Caco-2 (cell line): ENCODE measurements around the gene CRP. TPM values are rescaled to one million over a fixed set of nuclear protein-coding genes. Genes with fewer than 3 reads are reported as not detected.

Experiments
- BruUV-seq: library from RNA; stranded (reverse); fragments of 400-500 nt; replicated peaks from 2 replicates; lab custom pipeline; 2021; lab: Mats Ljungman, UMichigan
- CTCF ChIA-PET: fragments of 300-600 bp; sonication (Branson Sonifier 250); formaldehyde crosslinking; loops from one replicate; lab custom pipeline; 2022; ENCODE audit warnings: antibody characterized with exemption; lab: Charles Lee
- POLR2A ChIA-PET: fragments of 300-600 bp; sonication (Branson Sonifier 250); formaldehyde crosslinking; loops from one replicate; lab custom pipeline; 2022; ENCODE audit warnings: antibody characterized with exemption; lab: Charles Lee
- DNase-seq, 2 experiments: peaks; one replicate each; pipeline versions ENCODE4 v3.0.0 to v3.0.0-alpha.2; 2020 to 2022
- H3K27me3 ChIP-seq: replicated peaks from 2 replicates; pipeline ENCODE4 v1.6.0; 2011; ENCODE audit warnings: low read length; ENCODE audit not compliant: control insufficient read depth, insufficient read depth
- H3K36me3 ChIP-seq: 2 replicates; pipeline ENCODE4 v1.5.1; 2011; ENCODE audit warnings: low read length; ENCODE audit not compliant: control insufficient read depth, insufficient read depth
- H3K4me1 ChIP-seq: fragments of 250-450 bp; sonication (Bioruptor Pico); 2 replicates; pipeline ENCODE4 v1.5.1; 2020; ENCODE audit warnings: mild to moderate bottlenecking
- H3K4me3 ChIP-seq: 2 replicates; pipeline ENCODE4 v1.5.1; 2011; ENCODE audit warnings: low read depth, mild to moderate bottlenecking, control low read depth, low read length
- H3K9me3 ChIP-seq: fragments of 250-450 bp; sonication (Bioruptor Pico); 2 replicates; pipeline ENCODE4 v1.5.1; 2020; ENCODE audit warnings: mild to moderate bottlenecking, moderate library complexity
- H3K27ac Mint-ChIP-seq: one replicate; pipeline ENCODE4 v1.8.0; 2022; ENCODE audit warnings: mixed read lengths; ENCODE audit not compliant: unreplicated experiment
- H3K27me3 Mint-ChIP-seq: one replicate; pipeline ENCODE4 v1.8.0; 2022; ENCODE audit warnings: mixed read lengths; ENCODE audit not compliant: insufficient read depth, unreplicated experiment
- H3K36me3 Mint-ChIP-seq: one replicate; pipeline ENCODE4 v1.8.0; 2022; ENCODE audit warnings: mild to moderate bottlenecking, mixed read lengths; ENCODE audit not compliant: insufficient read depth, unreplicated experiment
- H3K4me1 Mint-ChIP-seq: one replicate; pipeline ENCODE4 v1.8.0; 2022; ENCODE audit warnings: low read depth, mixed read lengths; ENCODE audit not compliant: unreplicated experiment
- H3K4me3 Mint-ChIP-seq: one replicate; pipeline ENCODE4 v1.8.0; 2022; ENCODE audit warnings: mild to moderate bottlenecking, moderate library complexity, mixed read lengths; ENCODE audit not compliant: unreplicated experiment
- H3K9me3 Mint-ChIP-seq: one replicate; pipeline ENCODE4 v1.8.0; 2022; ENCODE audit warnings: mixed read lengths; ENCODE audit not compliant: unreplicated experiment
- intact Hi-C: fragments of 100-400 bp; cut with micrococcal nuclease; formaldehyde crosslinking; loops from one replicate; pipeline ENCODE4 v1.10.0; 2022; ENCODE audit not compliant: unreplicated experiment
- total RNA-seq: library from RNA; stranded (reverse); gene quantifications from 2 replicates; pipeline ENCODE4 v1.2.3, GENCODE V29; 2022
- TF ChIP-seq, protein P1 (sequence below), 2 experiments: fragments of 200-600 bp in 1 of 2; IDR thresholded peaks; 1 replicate in 1 of 2; 2 replicates in 1 of 2; pipeline versions ENCODE4 v1.5.1 to v1.8.0; 2011 to 2022; ENCODE audit warnings: antibody characterized with exemption in 1 of 2, control low read depth in 1 of 2, inconsistent platforms in 1 of 2, low read depth in 1 of 2, low read length in 1 of 2, mild to moderate bottlenecking in 1 of 2, moderate library complexity in 1 of 2; ENCODE audit not compliant: insufficient read depth in 1 of 2, severe bottlenecking in 1 of 2, unreplicated experiment in 1 of 2

CRP gene
- total RNA-seq, 1 experiment from 2014 or later, result not detected

DNA sequence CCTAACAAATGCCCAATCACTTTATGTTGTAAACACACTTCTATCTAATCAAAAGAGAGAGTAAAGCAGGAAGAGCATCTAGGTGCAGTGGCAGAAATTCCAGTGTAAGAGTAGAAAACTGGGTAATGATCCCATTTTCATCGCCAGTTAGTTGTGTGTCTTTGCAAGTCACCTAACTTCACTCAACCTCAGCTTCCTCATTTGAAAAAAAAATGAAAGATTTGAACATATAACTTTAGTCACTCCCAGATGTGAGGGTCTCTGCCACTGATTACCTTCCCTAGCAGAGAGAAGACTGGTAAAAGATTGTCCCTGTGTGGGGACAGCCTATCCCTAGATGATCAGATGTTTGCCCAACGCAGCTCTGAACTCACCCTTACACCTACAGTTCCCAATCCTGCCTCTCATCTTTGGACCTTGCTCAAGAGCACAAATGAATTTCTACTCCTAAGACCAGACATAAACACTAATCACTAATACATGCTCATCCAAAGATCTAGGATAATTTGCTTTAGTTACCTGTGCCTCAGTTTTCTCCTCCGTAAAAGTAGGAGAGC, 41.1 kb upstream of the CRP start:
- Histone ChIP-seq H3K36me3 (no peaks in the 10 kb centered on the region), H3K4me1 (no peaks in the 10 kb centered on the region), H3K27me3 (no peaks in the 10 kb centered on the region), H3K9me3 (no peaks in the 10 kb centered on the region), H3K4me3 (no peak overlapping the region)
- TF ChIP-seq, protein P1, sequence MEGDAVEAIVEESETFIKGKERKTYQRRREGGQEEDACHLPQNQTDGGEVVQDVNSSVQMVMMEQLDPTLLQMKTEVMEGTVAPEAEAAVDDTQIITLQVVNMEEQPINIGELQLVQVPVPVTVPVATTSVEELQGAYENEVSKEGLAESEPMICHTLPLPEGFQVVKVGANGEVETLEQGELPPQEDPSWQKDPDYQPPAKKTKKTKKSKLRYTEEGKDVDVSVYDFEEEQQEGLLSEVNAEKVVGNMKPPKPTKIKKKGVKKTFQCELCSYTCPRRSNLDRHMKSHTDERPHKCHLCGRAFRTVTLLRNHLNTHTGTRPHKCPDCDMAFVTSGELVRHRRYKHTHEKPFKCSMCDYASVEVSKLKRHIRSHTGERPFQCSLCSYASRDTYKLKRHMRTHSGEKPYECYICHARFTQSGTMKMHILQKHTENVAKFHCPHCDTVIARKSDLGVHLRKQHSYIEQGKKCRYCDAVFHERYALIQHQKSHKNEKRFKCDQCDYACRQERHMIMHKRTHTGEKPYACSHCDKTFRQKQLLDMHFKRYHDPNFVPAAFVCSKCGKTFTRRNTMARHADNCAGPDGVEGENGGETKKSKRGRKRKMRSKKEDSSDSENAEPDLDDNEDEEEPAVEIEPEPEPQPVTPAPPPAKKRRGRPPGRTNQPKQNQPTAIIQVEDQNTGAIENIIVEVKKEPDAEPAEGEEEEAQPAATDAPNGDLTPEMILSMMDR (IDR thresholded peaks at IDR 0.05; ENCODE audit: insufficient read depth in 1 of 2, low read depth in 1 of 2, low read length in 1 of 2, severe bottlenecking in 1 of 2, unreplicated experiment in 1 of 2), result no peak
- ChIA-PET CTCF (no interaction called here), POLR2A (no interaction called here)
- no peaks in the 10 kb centered on the region for H3K27me3 Mint-ChIP-seq
- no peak for DNase-seq
- H3K9me3 Mint-ChIP-seq, result no peaks in the 10 kb centered on the region
- H3K27ac Mint-ChIP-seq, result no peak overlapping the region
- H3K4me1 Mint-ChIP-seq, result no peaks in the 10 kb centered on the region
- intact Hi-C loops, result no loop called here
- BruUV-seq, result no TSS peak
- H3K4me3 Mint-ChIP-seq, result no peak overlapping the region
- no peaks in the 10 kb centered on the region for H3K36me3 Mint-ChIP-seq

DNA sequence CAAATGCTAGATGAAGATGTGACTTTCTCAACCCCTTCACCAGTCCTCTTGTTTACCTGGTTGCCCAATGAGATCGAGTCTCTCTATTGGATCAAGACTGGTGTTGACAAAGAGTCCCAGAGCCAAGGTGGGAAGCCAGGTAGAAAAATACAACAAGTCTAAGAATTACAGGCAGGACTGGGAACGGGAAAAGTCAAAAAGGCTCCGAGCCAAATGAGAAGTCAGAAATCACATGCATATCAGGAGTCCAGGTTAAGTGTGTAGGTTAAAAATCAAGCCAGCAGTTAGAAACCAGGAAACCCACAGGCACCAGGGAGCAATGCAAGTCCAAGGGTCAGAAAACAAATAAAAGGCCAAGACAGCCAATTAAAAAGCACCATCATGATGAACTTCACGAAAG, 39.0 kb upstream of the CRP start:
- Histone ChIP-seq H3K36me3 (no peaks in the 10 kb centered on the region), H3K27me3 (no peaks in the 10 kb centered on the region), H3K4me1 (no peaks in the 10 kb centered on the region), H3K4me3 (no peak overlapping the region), H3K9me3 (no peaks in the 10 kb centered on the region)
- no TSS peak for BruUV-seq
- DNase-seq, result no peak
- Mint-ChIP-seq H3K4me1 (no peaks in the 10 kb centered on the region), H3K4me3 (no peak overlapping the region), H3K27ac (no peak overlapping the region), H3K9me3 (no peaks in the 10 kb centered on the region), H3K27me3 (no peaks in the 10 kb centered on the region), H3K36me3 (no peaks in the 10 kb centered on the region)
- TF ChIP-seq, protein P1 (IDR thresholded peaks at IDR 0.05; ENCODE audit: insufficient read depth in 1 of 2, low read depth in 1 of 2, low read length in 1 of 2, severe bottlenecking in 1 of 2, unreplicated experiment in 1 of 2), result no peak
- ChIA-PET POLR2A (no interaction called here), CTCF (no interaction called here)
- intact Hi-C loops, result no loop called here

DNA sequence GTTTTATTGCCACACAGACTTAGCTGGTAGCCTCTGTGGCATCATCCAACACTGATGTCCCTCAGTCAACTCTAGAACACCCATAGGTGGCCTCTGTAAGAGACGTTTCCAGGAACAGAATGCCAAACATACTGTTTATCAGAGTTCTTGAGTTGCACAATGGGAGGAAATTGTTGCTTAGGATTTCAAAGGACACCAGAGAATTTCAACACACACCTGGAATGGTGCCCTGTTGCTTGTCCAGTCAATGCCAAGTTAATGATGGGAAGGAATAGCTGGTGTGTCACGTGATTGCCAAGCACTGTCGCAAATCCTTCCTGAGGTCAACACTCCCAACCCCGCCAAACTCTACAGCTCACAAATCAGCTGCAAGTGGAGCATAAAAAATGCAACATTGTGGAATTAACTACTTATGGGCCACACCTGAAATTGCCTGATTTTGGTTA, 37.8 kb upstream of the CRP start:
- H3K9me3 Mint-ChIP-seq, result no peaks in the 10 kb centered on the region
- H3K27me3 Mint-ChIP-seq, result no peaks in the 10 kb centered on the region
- POLR2A ChIA-PET, result interaction anchor here (0.6 kb wide), 1 partner anchor 28 kb away, joined by 3 read pairs; no protein-coding TSS in a partner anchor
- H3K9me3 ChIP-seq, result no peaks in the 10 kb centered on the region
- no peak overlapping the region for H3K4me3 ChIP-seq
- H3K36me3 Mint-ChIP-seq, result no peaks in the 10 kb centered on the region
- no peak overlapping the region for H3K4me3 Mint-ChIP-seq
- no peaks in the 10 kb centered on the region for H3K4me1 Mint-ChIP-seq
- no TSS peak for BruUV-seq
- no peaks in the 10 kb centered on the region for H3K36me3 ChIP-seq
- TF ChIP-seq, protein P1 (IDR thresholded peaks at IDR 0.05; ENCODE audit: insufficient read depth in 1 of 2, low read depth in 1 of 2, low read length in 1 of 2, severe bottlenecking in 1 of 2, unreplicated experiment in 1 of 2), result no peak
- no peaks in the 10 kb centered on the region for H3K27me3 ChIP-seq
- H3K4me1 ChIP-seq, result no peaks in the 10 kb centered on the region
- intact Hi-C loops, result no loop called here
- CTCF ChIA-PET, result no interaction called here
- no peak overlapping the region for H3K27ac Mint-ChIP-seq
- no peak for DNase-seq
